ENCODE measurements around the gene MFAP5.
"Not testable (repeated sequence)": the region's sequence is repeated elsewhere in the genome, so short reads cannot be mapped to it uniquely, and the experiment has no call there.

MFAP5 gene

DNA sequence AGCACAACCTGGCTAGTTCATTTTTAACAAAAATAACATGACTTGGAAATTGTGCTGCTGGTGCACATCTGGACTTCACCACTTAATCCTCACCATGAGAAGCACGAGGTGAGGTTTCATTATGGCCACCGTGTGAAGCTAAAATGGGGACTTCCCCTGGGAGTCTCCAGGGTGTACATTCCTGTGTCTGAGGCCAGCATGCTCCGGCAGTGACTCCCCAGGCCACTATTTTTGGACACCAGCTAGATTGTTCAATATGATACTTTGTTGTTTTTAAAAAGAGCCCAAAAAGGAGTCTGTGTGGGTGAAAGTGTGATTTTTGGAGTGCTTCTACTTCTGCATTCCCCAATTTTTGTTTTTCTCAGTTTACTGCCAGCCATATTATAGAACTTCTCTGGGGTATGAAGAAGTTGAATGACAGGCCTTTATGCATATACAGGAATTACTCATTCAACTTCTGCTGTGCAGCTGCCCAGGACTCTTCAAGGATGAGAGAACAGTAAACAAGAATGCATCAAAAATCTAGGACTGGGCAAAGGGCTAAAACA, 33.1 kb downstream of the MFAP5 start:
- no peak for DNase-seq (ENCODE audit: low read depth)

DNA sequence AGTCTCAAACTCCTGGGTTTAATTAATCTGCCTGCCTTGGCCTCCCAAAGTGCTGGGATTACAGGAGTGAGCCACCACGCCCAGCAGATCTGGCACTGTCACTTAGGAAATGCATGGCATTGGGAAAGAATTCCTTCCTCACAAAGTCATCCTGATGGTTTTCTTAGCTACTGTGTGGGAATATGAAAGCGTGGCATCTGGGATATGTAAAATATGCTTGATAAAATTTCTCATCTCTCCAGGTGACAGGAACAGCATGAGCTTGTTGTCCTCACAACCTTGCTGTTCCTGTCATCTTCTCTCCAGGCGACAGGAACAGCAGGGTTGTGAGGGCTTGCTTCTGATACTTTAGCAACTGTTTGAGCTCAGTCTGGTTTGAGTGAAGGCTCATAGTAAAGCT, 33.9 kb downstream of the MFAP5 start:
- DNase-seq (ENCODE audit: low read depth): no peak

DNA sequence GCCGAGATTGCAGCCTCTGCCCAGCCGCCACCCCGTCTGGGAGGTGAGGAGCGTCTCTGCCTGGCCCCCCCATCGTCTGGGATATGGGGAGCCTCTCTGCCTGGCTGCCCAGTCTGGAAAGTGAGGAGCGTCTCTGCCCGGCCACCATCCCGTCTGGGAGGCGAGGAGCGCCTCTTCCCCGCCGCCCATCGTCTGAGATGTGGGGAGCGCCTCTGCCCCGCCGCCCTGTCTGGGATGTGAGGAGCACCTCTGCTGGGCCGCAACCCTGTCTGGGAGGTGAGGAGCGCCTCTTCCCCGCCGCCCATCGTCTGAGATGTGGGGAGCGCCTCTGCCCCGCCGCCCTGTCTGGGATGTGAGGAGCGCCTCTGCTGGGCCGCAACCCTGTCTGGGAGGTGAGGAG, 37.9 kb downstream of the MFAP5 start:
- not testable (repeated sequence) for DNase-seq (ENCODE audit: low read depth)

DNA sequence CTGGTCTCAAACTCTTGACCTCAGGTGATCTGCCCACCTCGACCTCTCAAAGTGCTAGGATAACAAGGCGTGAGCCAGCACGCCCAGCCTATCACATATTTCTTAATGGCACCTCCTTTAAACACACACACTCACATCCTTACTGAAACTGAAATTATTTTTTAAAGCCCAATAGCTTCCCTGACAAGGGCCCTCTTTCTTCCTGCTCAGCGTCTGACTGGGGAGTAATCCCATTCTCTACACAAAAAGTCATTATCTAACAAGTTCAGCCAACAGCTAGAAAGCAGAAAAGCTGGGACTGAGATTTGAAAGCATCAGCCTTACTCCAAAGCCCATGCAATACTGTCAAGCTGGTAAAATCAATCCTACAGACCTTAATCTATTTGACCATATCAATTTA, 40.0 kb downstream of the MFAP5 start:
- no peak for DNase-seq (ENCODE audit: low read depth)

DNA sequence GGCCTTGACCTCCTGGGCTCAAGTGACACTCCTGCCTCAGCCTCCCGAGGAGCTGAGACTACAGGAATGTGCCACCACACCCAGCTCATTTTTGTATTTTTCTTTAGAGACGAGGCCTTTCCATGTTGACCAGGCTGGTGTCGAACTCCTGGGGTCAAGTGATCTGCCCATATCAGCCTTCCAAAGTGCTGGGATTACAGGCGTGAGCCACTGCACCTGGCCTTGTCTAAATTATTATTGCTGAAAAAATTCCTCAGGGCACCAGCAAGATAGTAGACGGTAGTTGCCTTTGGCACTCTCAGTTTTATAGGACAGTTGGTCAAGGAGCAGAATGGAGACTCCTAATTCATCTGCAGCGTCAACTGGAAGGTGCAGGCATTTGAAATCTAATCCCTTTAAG, 47.4 kb downstream of the MFAP5 start:
- no peak for DNase-seq (ENCODE audit: low read depth)

DNA sequence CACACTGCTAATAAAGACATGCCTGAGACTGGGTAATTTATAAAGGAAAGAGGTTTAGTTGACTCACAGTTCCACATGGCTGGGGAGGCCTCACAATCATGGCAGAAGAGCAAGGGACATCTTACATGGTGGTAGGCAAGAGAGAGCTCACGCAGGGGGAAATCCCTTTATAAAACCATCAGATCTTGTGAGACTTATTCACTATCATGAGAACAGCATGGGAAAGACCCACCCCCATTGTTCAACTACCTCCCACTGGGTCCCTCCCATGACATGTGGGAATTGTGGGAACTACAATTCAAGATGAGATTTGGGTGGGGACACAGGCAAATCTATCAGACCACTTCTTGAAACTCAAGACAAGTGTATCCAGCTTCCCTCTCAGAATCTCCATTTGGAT, 48.7 kb downstream of the MFAP5 start:
- not testable (repeated sequence) for DNase-seq (ENCODE audit: low read depth)

DNA sequence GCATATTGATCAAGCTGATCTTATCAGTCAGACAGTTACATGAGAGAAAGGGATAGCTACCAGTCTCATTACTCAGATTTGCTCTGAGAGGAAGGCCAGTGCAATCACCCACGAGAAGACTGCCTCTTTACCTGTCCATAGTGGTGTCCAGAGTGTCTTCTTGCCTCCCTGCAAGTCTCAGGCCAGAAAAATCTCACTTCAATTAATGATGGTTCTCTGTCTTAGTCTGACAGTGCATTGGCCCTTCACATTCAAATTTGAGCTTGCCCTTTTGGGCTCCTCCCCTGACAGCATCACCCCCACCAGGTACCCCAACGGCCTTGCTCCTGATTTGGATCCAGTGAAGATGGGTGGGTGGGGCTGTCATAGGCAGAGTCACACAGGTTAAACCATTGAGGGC, 50.0 kb downstream of the MFAP5 start, which contains the start of gene AICDA:
Gene AICDA, minus strand, starts transcription at position 231 of the 400 bp plus-strand sequence. Its CDS starts 92 bp downstream, at position 139.
- no peak for DNase-seq (ENCODE audit: low read depth)

DNA sequence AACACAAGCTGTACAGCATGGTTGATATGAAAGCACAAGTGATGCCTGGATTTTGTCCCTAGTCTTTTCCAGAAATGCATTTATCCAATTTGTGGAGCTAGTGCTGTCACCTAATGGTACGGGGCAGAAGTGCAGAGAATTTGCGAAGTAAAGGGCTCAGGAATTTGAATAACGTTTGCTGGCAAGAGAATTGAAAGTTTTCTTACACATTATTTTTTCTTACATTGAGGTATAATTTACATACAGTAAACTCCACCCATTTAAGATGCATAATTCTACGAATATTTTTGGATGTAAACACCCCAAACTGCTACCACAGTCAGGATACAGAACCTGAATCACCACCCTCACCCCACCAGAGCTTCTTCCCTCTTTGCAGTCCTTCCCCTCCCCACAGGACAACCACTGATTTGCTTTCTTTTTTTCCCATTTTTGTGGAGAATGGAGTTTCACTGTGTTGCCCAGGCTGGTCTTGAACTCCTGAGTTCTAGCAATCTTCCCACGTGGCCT, 53.5 kb downstream of the MFAP5 start:
- no peak for DNase-seq (ENCODE audit: low read depth)

DNA sequence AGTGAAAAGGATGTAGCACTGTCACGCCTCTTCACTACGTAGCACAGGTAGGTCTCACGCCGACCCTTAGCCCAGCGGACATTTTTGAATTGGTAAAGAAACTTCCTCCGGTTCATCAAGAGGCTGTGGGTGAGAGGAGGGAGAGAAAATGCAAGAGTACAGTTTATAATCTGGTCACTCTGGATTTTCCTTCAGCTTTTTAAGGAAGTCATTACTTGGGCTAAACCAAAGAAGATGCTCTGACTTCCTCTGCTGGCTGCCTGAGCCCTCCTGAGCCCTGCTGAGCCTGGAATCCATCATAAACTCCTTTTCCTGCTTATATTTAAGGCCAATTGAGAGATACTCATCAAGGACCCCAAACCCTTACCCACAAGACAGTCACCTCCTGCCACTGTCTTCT, 55.7 kb downstream of the MFAP5 start:
- DNase-seq (ENCODE audit: low read depth): no peak

DNA sequence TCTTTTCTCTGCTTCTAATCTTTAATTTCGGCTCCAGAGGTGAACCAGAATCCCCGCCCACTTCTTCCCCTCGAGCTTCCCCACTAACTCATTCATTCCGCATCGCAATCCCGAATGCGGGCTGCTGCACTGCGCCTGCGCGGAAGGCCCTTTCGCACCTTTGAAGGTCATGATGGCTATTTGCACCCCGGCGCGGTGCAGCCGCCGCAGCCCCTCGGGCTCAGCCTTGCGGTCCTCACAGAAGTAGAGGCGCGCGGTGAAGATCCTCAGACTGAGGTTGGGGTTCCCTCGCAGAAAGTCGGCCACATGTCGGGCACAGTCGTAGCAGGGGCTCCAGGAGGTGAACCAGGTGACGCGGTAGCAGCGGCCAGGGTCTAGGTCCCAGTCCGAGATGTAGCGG, 57.6 kb downstream of the MFAP5 start:
- DNase-seq (ENCODE audit: low read depth): no peak

DNA sequence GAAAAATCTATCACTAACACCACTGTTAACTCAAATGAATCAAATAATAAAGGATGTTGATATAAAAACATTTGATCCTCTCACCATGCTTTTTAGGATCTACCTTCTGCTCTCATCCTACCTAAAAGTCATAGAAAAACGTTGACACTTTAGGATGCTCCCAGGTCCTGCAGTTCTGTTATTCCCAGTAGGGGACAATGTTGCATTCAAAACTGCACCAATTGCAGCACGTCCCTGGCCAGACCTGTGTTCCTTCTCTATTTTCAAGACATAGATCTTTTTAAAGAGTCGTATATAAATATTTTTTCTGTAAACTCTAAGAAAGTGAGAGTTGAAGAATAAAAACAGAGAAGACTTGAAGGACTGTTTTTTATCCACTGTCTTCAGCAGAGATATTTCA, 58.8 kb downstream of the MFAP5 start:
- no peak for DNase-seq (ENCODE audit: low read depth)

DNA sequence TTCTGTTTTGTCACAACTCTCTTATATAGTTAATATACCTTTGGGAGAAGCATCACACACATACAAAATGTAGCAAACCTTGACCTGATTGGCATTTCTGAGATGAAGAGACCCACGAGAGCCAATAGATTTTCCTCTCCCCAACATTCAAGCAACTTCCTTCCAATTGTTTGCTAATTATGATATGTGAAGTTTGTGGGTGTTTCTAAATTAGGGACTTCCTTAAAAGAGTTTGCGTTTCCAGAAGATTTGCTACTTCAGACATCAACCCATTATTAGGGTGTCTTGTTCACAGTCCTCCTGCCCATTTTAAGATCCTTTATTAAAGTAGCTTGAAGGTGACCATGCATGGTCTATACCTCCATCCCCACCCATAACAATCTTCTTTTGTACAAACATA, 59.3 kb downstream of the MFAP5 start:
- DNase-seq (ENCODE audit: low read depth): no peak

DNA sequence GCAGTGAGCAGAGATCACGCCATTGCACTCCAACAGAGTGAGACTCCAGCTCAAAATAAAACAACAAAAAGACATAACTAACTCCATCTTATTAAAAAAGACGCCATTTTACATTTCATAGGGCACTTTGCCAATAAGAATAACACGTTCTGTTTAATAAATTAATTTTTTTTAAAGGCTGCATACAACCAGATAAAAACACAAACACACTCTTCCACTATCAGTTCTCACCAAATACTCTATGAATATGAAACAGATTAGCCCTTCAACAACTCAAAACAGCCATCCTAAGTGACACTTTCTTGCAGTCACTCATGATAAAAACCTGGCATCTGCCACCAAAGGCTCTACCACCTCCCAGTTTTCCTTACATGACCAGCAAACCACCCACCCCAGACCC, 66.1 kb downstream of the MFAP5 start:
- no peak for DNase-seq (ENCODE audit: low read depth)

All from GM04504 (cell line).